ENCODE data around the gene TP63.

The TP63 gene

DNA sequence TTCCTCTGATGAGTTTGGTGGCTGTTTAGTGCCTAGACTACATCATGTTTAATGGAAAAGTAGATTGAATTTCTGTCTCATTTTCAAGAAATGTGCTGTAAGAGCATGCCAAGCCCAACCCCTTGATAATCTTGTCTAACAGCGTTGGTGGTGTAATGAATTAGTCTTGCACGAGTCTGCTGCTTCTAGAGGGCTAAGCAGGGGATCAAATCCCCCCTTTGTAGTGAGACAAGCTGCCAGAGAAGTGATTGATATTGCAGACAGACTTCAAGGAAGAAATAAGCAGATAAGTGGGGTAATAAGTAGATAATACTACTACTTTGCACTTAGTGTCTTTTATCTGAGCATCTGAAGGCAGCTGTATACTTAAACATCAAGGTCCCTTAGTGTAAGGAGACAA, 141.4 kb downstream of the TP63 start:
- no peak for DNase-seq (ENCODE audit: low read depth in 2 of 2, low spot score in 1 of 2)

DNA sequence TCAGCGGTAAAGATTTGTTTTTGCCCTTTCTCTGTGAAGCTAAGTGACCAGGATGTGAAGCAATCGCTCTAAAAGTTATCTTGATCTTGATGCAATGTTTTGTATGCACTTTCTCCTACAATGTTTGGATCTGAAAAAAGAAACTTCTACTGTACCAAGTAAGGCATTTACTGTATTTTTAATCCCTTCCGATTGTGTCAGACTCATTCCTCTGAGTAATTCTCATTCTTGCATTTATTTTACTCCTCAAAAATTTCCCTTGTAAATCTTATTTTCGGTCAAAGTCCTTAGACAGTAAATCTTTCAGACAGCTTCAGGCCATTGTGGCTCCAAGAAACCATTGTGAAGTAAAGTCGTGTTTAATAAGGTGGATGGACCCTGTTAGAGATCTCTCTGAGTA, 141.9 kb downstream of the TP63 start:
- no peak for DNase-seq (ENCODE audit: low read depth in 2 of 2, low spot score in 1 of 2)

DNA sequence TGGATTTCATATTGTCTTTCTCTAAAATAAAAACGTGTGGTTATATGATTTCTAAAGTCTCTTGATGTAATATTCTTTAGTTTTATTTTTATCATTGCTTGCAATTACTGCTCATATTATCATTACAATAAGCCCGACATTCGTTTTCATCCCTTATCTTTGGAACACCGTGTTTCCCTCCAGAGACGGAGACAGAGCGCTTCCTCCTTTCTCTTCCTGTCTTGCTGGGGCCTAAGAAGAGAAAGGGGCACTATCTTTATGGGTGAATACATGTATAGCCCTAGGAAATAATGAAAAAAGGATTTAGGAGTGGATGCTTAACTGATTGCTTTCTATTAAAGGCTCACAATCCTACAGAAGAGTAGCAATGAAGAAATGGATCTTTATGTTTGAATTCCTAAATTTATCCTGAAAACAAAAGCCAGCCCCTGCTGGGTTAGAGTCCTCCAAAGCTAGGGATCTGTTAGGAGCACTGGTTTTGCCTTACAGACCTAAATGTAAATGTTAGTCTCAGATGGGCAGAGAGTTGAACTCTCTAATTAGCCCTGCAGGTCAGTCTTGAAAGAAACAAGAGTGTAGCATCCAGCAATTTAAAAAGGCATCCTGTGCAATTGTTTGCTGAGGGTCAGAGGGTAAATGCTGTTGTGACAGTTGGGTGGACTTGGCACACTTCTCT, 145.1 kb downstream of the TP63 start:
- DNase-seq (ENCODE audit: low read depth in 2 of 2, low spot score in 1 of 2) = no peak

DNA sequence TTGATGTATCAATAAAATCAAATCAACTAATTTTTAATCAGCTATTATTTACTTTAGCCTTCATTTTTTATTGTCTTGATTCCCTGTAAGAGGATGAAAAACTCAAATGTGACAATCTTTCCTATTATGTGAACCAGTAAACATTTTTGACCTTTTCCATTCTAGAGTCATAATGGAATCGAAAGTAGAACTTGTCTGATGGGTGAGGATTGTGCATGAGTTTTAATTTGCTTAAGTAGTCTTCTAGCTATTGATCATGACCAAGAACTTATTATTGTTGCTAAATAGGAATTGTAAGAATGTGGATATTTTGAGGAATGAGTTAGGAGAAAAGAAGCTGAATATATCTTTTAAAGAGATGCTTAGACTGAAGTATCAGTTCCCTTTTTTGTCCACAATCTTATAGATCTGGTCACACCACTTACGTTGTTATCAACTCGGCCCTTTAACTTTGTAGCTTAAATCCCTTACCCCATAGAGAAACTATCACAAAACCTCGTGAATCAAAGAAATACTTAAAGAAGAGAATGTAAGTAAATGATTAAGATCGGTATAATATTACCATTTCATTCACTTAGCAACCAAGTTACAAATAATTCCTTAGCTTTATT, 147.3 kb downstream of the TP63 start:
- DNase-seq (ENCODE audit: low read depth in 2 of 2, low spot score in 1 of 2) = no peak

DNA sequence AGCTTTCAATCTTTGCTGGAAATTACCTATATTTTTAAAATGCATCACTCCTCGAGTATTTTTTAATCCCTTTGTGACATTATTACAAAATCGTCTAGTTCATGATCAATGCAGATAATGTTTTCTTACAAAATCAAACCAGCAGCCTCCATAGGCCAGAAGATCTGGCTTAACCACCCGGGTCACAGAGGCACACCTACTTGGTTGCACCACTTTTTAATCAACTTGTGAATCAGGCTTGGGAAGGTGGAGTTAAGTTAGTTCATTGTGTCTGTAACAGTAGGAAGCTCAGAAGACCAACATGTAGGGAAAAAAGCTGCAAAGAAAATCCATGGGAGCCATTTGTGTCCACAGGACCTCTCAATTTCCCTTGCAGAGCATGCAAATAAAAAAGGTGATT, 148.0 kb downstream of the TP63 start:
- no peak for DNase-seq (ENCODE audit: low read depth in 2 of 2, low spot score in 1 of 2)

DNA sequence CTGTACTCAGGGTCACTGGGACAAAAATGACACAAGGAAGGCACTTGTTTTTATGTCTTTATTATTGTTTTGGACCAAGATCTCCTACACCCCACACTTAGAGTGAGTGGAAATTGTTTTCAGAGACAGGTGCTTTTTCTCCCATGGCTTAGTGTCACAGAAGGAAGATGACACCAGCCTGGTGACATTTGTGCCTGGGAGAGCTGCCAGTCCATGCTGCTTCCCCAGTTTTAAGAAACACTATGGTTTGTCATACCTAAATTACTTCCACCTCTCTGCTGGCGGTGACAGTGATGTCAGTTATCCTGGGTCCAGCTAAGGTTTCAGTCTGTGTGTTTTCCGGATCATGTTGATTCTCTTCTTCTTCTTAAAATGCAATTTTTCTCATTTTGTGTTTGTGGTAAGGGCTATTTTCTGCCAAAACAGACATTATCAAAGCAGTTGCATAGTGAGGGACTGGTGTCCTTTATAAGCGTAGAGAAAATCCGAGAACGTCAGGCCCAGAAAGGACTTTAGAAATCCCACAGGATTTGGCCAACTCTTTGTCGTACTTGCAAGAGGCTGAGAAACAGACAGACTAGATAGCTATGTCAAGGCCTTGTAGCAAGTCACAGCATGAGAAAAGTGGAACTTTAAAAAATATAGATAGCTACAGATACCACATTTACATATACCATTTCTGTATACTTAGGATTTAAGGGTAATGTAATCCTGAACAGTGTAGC, 149.5 kb downstream of the TP63 start:
- DNase-seq (ENCODE audit: low read depth in 2 of 2, low spot score in 1 of 2) = no peak

DNA sequence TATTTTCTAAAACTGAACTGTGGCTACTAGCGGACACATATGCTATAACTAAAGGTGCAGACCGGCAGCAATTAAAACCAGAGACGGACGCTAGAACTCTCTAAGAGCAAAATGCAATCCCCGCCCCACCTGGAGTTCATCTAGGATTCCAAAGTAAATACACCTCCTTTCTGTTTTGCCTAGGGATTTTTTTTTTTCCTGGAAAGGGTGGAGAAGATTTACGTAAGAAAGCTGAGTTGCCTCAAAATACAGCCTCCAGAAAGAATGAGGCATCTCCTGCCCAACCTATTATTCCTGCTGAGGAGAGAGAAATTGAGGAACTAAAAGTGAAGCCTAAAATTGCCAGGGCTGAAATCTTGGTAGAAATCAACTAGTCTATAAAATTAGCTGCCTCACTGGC, 150.2 kb downstream of the TP63 start:
- no peak for DNase-seq (ENCODE audit: low read depth in 2 of 2, low spot score in 1 of 2)

DNA sequence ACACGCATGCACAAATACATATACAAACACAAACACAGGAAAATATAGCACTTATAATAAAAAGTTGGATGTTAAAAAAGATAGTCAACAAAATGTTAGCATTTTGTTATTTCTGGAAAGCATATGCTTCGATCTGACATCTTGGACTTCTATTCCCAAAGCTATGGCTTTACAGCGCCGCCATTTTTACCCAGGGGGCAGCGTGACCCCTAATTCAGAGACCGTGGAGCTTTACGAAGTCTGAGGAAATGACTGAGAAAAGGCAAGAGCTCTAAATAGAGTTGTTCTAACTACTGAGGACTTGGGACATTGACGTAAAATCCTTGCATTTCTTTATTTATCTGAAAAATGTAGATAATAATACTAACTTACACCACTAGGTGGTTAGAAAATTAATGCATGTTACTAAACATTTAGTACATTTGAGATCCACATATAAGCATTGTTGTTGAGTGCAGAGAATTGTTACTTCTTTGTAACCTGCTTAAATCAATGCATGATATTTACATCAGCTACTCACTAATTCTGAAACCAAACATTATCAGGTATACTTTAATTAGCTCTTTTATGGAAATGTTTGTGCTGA, 155.4 kb downstream of the TP63 start:
- DNase-seq (ENCODE audit: low read depth in 2 of 2, low spot score in 1 of 2) = no peak

DNA sequence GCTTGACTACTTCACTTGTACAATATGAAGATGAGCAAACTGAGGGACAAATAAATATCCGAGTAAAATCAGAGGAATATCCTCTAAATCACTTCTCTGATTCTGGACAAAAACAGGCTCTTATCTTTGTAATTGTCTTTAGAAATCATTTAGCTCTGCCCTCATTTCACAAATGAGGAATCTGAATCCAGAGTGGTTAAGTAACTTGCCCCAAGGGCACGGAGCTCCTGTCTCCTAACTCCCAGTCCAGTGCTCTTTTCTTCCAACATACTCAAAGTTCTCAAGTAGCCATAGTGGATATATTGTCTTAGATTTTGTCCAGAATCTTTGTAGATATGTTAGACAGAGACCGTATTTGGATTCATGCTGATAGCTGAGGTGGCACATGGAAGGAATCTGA, 156.0 kb downstream of the TP63 start:
- no peak for DNase-seq (ENCODE audit: low read depth in 2 of 2, low spot score in 1 of 2)

DNA sequence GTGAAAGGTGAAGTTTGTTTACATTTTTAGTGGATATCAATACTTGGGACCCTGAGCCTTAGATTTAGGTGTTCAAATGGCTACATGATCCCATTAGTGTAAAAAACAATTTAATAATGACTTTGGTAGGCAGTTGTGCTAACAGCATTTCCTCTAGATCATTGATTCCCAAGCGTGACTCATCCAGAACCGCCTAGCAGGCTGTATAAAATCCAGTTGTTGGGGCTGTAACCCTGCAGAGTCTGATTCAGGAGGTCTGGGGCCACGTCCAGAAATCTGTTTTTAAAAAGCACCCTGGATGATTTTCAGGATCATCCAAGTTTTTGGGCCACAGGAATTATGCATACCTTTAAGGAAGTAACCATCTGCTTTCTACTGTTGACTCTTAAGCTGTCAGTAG, 156.4 kb downstream of the TP63 start:
- DNase-seq (ENCODE audit: low read depth in 2 of 2, low spot score in 1 of 2) = no peak

DNA sequence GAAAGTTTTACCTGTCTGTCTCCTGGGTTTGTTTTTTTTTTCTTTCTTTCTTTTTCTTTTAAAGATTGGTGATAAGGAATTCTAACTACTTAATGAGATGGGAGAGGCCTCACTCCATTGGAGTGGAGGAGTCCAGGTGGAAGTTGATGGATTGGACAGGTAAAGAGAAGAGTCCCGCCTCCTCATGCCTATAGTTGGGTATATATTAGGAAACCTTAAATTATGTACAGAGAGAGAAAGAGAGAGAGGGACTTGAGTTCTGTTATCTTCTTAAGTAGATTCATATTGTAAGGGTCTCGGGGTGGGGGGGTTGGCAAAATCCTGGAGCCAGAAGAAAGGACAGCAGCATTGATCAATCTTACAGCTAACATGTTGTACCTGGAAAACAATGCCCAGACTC, 158.2 kb downstream of the TP63 start:
- no peak for DNase-seq (ENCODE audit: low read depth in 2 of 2, low spot score in 1 of 2)

DNA sequence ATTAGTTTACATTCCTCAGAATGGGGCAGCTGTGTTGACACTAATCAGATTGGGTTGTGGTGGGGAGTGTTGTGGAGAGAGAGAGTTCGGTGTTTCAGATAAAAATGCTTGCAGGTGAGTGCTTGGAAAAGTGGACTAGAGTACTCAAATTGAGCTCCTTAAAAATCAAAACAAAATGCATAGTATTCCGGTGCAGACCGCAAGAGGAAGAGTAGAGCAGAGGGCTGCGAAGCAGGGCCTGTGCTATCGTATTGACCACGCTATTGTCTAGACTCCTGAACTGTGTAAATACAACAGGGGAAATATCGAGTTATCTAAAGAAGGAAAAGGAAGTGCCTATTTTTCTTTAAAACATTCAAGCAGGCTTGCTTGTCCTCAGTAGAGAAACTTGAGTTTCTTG, 159.5 kb downstream of the TP63 start:
- DNase-seq (ENCODE audit: low read depth in 2 of 2, low spot score in 1 of 2) = no peak

DNA sequence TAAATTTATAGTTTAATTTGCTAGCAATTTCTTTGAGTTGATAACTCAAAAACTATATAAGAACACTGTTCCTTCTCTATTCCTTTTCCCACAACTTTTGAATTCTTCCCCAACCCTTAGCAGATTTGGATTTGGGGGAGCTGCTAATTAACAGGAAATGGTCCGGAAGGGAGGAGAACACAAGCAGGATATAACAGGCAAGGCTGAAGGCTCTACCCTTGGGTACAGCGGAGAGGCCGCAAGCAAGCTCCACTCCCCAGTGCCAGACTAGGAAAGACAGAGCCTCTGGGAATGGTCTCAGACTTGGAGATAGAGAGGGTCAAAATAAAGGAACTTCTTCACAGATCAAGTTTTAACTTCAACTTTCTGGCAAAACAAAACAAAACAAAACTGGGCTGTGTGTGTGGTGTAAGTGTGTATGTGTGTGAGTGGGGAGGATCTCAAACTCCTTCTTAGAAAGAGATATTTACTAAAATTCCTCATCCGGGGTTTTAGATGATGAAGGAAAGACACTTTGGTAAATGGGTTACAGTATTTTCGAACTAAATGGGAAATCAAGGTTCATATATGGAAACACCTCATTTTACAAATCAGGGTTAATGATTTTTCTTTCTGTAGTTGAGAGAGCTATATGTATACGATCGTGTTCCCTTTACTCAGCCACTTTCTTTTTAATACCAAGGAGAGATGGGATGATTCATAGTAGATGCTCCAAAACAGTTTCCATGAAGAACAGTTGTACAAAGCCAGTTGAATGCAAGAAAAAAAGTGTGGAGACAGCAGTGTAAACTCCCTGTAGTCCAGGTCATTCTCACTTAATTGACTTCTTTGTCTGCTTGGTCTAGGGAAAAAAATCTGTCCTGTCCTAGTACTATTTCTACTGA, 161.1 kb downstream of the TP63 start:
- no peak for DNase-seq (ENCODE audit: low read depth in 2 of 2, low spot score in 1 of 2)

DNA sequence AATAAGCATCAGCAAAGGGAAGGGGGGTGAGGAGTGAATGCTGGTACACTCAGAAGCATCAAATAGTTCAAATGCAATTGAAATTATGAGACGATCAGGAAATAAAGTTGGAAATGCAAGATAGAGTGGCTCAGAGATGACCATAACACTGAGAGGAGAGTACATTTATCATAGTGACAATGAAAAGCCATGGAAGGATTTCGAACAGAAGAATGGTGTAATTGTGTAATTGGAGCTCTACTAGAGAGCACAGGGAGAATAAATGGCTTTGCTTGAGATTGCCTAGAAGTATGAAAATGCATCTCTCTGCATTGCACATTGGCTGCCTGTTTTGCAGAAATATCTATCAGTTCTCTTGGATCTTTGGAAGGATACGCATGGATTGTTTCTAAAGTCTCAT, 163.3 kb downstream of the TP63 start:
- DNase-seq (ENCODE audit: low read depth in 2 of 2, low spot score in 1 of 2) = no peak

DNA sequence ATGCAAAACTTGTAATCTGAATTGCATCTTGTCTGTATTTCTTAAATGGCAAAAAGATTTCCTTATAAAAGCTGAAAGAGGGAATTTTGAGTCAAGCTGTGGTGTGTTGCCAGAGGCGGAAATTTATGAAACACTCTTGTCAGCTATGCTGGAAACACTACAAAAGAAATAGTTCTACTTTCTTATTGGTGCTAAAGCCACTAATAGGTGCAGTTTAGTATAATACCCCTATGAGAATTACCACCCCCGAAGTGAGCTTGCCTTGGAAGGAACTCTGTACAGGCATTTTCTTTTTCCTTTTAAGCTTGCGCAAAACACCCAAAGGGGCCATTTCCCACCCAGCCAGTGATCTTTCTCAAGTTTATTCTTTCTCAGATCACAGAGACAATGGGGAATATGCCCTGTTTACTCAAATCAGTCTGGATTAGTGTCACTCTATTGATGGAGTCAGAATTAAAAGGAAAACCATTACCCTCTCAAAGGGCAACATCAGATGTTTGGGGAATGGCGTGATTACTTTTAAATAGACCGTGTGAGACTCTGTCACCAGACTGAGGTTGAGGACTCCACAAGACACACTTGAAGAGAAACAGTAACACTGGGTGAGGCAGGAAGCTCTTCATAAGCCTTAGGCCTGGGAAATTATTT, 166.0 kb downstream of the TP63 start:
- no peak for DNase-seq (ENCODE audit: low read depth in 2 of 2, low spot score in 1 of 2)

DNA sequence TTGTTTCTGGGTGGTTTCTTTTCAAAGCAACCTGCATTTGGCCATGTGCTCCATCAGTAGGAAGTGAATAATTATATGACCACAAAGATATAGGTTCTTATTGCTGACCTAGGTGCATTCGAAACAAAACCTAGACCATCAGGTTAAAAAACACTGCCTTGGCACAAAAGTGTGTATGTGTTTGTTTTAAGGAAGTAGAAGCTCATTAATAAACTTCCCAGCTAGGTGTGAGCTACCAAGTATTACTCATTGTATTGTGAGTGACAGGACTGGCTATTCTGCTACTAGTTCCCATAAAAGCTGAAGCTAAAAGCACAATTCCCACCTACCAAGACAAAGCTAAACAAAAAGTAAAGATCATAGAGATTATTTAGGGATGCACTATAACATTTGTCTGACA, 168.2 kb downstream of the TP63 start:
- DNase-seq (ENCODE audit: low read depth in 2 of 2, low spot score in 1 of 2) = no peak

DNA sequence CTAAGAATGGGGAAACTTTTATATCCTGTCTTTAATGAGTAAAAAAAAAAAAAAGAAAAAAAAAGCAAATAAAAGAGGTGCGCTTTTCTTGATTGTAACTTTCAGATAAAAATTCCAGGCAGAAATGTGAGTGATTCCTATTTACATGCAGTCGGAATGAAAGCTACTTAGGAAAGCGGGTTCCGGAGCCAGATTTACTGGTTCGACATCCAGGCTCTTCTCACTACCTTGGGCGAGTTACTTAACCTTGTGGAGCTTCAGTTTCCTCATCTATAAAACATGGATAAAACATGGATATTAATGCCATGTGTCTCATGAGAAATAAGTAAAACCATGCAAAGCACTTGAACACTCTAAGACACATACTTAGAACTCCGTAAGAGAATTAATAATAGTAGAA, 169.2 kb downstream of the TP63 start:
- DNase-seq (ENCODE audit: low read depth in 2 of 2, low spot score in 1 of 2) = no peak

DNA sequence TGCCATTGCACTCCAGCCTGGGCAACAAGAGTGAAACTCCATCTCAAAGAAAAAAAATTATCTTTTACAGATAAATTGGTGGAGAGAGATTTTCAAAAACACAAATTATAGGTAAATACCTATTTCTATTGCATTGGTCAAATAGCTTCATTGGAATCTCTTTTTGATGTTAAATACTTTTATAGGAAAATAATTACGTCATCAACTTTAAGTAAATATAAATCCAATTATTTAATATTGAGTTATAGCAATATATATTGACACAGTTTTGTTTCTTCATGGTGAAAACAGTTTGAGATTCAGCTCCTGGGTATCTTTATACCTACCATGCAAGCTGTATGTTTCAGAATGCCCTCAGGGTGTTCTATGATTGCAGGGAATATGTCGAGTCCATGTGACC, 172.1 kb downstream of the TP63 start:
- no peak for DNase-seq (ENCODE audit: low read depth in 2 of 2, low spot score in 1 of 2)

DNA sequence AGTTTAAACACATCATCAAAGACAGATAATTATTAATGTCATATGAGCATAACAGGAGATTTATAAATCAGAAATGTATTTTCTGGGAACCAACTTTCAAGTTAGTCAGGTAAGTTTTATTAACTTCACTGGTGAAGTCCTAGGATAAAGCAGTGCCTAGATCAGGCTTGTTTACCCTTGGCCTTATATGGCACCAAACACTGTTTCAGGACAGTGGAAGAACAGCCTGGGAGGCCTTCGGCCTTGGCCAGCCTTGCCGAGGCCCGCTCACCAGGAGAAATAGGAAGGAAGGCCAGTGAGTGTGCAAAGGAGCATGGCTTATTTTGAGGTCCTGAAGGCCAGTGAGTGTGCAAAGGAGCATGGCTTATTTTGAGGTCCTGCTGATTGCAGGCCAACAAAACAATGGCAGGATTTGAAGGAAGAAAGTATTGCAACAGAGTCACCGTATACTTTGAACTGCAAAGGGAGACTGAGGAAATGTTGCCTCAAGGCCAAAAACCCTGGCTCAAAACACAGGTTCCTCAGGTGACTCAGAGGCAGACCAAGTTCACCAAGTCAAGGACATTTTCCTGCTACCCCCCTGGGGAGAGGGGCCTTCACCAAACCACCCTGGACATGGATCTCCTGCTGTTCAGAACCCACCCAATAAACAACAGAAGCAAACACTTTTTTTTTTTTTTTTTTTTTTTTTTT, 174.3 kb downstream of the TP63 start:
- DNase-seq (ENCODE audit: low read depth in 2 of 2, low spot score in 1 of 2) = no peak

All from stimulated activated CD8-positive, alpha-beta memory T cell treated with anti-CD3 and anti-CD28 coated beads, Interleukin-4, amount 100 ng/mL, for 1 hour (primary cell).